ENCODE results near the gene RAP1GAP. TPM values are rescaled to one million over a fixed set of nuclear protein-coding genes. Genes with fewer than 3 reads are reported as not detected.

Gene RAP1GAP
- total and polyA plus RNA-seq, 2 of the 13 experiments (the other 11 are each of a cell fraction or from before 2014, with no cell fraction given), result 11.9 to 37.5 TPM

DNA sequence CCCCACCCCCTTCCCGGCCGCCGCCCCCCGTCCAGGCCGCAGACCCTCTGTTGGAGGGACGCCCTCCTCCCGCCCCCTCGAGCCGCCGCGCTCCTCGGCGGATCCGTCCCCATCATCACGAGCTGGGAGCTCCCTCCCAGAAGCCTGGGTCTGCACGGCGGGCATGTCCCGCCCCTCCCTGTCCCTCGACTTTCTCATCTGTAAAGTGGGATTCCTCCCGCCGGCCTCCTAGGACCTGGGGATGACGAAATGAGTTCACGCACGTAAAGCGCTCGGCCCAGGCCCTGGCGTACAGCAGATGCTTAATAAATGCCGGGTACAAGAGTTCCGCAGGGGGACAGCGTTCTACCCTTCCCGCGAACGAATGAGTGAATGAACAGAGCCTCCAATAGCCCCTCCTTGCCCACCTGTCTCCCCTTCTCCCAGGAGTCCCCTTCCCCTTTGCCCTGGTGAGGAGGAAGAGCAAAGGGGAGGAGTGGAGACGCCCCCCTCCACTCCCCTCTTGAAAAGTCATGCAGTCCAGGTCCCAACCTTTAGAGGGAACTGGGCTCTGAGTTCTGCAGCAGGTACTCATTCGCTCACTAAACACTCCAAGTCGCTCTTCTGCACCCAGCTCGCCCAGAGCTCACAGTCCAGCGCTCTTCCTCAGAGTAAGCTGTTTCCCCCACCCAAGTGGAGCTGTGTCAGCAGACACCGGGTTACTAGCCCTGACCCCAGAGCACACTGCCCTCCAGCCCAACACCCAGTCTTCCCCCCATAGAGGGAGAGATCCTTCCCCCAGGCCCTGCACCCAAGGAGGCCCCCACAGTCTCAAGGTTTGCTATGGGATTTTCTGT, 16.8 kb downstream of the RAP1GAP start (continued):
- TF ChIP-seq ZNF574 (CRISPR knock-in tag; IDR thresholded peaks at IDR 0.05), result no peak
- no peak for TF ChIP-seq RBM39 (IDR thresholded peaks at IDR 0.05; ENCODE audit: low read depth, low read length, poor library complexity, severe bottlenecking)
- TF ChIP-seq, protein P1, sequence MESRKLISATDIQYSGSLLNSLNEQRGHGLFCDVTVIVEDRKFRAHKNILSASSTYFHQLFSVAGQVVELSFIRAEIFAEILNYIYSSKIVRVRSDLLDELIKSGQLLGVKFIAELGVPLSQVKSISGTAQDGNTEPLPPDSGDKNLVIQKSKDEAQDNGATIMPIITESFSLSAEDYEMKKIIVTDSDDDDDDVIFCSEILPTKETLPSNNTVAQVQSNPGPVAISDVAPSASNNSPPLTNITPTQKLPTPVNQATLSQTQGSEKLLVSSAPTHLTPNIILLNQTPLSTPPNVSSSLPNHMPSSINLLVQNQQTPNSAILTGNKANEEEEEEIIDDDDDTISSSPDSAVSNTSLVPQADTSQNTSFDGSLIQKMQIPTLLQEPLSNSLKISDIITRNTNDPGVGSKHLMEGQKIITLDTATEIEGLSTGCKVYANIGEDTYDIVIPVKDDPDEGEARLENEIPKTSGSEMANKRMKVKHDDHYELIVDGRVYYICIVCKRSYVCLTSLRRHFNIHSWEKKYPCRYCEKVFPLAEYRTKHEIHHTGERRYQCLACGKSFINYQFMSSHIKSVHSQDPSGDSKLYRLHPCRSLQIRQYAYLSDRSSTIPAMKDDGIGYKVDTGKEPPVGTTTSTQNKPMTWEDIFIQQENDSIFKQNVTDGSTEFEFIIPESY (CRISPR knock-in tag; IDR thresholded peaks at IDR 0.05), result 0 out of 2 replicates have a peak, but pooled peaks have one; percentile 8
- no peak for TF ChIP-seq ZKSCAN8 (CRISPR knock-in tag; IDR thresholded peaks at IDR 0.05; ENCODE audit: borderline replicate concordance)
- no peak for TF ChIP-seq ZNF713 (CRISPR knock-in tag; IDR thresholded peaks at IDR 0.05)
- no peak for TF ChIP-seq RNF2 (conservative IDR thresholded peaks at IDR 0.05; ENCODE audit: low read depth)
- TF ChIP-seq ETS1 (CRISPR knock-in tag; IDR thresholded peaks at IDR 0.05), result no peak
- no peak for TF ChIP-seq ZNF275 (CRISPR knock-in tag; IDR thresholded peaks at IDR 0.05; ENCODE audit: borderline replicate concordance)
- no peak for TF ChIP-seq ZNF207 (IDR thresholded peaks at IDR 0.05; ENCODE audit: borderline replicate concordance)
- no peak for TF ChIP-seq ZNF556 (CRISPR knock-in tag; IDR thresholded peaks at IDR 0.05; ENCODE audit: borderline replicate concordance)
- peak; percentile 9 for TF ChIP-seq POLR2G (IDR thresholded peaks at IDR 0.05; ENCODE audit: low read depth, low read length)
- no peak for TF ChIP-seq KDM6A (CRISPR knock-in tag; IDR thresholded peaks at IDR 0.05; ENCODE audit: low read depth)
- TF ChIP-seq ZHX1 (CRISPR knock-in tag; IDR thresholded peaks at IDR 0.05; ENCODE audit: low read depth), result no peak
- no peak for TF ChIP-seq FOXA3 (CRISPR knock-in tag; IDR thresholded peaks at IDR 0.05)

Data from HepG2 (cell line).